Measurements from ENCODE around the gene LBHD1.
"Not testable (repeated sequence)": the region's sequence is repeated elsewhere in the genome, so short reads cannot be mapped to it uniquely, and the experiment has no call there.

The LBHD1 gene

DNA sequence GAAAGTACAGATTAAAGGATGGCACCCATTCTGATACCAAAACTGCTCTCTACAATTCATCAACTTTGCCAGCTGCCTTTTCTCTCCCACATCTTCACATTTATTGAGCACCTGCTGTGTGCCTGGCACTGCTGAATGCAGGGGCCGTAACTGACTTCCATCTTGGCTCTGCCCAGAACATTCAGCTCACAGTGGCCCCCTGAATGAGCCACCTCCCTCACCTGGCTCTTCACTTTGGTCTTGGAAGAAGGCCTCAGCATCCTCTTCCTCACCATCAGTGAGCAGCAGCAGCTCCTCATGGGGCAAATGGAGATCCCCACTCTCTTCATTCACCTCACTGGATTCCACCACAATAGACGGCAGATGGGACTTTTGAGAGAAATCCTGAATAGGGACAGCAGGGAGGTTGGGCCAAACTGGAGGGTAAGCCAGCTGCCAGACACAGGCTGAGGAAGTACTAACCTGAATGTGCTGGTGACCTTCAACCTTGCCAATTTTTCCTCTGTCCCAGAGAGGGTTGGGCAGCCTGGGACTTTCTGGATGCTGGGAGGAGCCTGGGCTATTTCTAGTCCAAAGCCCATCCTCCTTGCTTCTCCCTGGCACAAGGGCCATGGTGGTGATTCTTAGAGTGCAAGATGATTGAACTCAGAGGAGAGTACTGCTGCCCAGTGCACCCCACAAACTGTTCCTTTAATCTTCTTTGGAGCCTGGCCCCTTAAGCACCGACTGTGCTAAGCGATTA is 2.5 kb downstream of the LBHD1 start:
- in situ Hi-C loops (cut with HindIII; ENCODE audit: low pct_ligation_motif_present, low pct_unique_long_range_greater_than_20kb, low sequenced_read_pairs), result loop anchor here (5.0 kb wide), 1 partner anchor 43 kb away; no protein-coding TSS in a partner anchor

DNA sequence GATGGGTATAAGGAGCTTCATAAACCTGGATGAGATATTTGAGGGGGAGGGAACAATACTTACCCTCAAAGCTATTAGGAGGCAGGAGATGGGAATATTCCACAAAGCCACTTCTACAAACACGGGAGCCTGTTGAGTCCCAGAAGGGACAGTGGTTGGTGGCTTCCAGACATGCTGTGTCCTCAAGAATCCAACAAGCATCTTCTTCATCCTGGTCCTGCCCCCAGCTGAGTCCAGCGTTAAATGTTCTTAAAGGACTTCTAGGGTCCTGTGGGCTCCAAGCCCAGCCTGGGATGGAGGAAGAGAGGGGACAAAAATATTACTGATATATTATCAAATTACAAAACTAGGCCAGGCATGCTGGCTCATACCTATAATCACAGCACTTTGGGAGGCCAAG is 4.6 kb downstream of the LBHD1 start:
- in situ Hi-C loops (cut with HindIII; ENCODE audit: low pct_ligation_motif_present, low pct_unique_long_range_greater_than_20kb, low sequenced_read_pairs), result no loop called here
- no peak for DNase-seq

More for the DNA sequence above, 2.5 kb downstream of the LBHD1 start:
- no peak for DNase-seq

DNA sequence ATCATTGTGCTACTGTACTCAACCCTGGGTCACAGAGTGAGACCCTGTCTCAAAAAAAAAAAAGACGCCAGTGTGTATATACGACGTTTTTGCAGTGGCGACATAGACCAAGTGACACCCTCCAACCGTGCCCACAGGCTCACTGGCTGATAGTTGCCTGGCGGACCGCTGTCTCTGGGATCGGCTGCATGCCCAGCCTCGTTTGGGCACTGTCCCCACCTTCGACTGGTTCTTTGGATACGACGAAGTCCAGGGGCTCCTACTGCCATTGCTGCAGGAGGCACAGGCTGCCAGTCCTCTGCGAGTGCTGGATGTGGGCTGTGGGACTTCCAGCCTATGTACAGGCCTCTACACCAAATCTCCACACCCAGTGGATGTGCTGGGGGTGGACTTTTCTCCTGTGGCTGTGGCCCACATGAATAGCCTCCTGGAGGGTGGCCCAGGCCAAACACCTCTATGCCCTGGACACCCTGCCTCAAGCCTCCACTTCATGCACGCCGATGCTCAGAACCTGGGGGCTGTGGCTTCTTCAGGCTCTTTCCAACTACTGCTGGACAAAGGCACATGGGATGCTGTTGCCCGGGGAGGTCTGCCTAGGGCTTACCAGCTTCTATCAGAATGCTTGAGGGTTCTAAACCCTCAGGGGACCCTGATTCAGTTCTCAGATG is 5.7 kb downstream of the LBHD1 start:
- in situ Hi-C loops (cut with HindIII; ENCODE audit: low pct_ligation_motif_present, low pct_unique_long_range_greater_than_20kb, low sequenced_read_pairs), result no loop called here
- DNase-seq, result no peak

DNA sequence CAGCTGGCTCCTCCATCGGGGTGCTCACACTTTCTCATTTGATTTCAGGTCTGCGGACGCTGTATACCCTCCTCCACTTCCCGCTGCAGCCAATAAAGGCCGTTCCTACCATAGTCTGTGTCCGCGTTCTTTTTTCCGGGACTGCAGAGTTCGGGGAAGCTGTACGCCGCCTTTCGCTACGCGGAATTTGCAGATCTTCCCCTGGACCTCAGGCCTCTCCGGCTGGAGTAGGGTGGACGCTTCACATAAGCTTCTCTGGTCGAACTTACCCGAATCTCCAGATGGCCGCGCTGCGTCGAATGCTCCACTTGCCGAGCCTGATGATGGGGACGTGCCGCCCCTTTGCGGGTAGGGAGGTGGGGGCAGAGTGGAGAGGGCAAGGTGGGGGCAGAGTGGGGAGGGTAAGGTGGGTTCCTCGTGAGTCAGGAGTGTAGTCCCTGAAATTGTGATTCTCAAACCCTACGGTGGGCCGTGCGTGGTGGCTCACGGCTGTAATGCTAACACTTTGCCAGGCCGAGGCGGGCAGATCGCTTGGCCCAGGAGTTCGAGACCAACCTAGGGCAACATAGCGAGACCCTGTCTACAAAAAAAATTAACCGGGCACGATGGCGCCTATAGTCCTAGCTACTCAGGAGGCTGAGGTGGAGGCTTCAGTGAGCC is 6.3 kb downstream of the LBHD1 start:
- in situ Hi-C loops (cut with HindIII; ENCODE audit: low pct_ligation_motif_present, low pct_unique_long_range_greater_than_20kb, low sequenced_read_pairs), result no loop called here
- peak; percentile 47 for DNase-seq

DNA sequence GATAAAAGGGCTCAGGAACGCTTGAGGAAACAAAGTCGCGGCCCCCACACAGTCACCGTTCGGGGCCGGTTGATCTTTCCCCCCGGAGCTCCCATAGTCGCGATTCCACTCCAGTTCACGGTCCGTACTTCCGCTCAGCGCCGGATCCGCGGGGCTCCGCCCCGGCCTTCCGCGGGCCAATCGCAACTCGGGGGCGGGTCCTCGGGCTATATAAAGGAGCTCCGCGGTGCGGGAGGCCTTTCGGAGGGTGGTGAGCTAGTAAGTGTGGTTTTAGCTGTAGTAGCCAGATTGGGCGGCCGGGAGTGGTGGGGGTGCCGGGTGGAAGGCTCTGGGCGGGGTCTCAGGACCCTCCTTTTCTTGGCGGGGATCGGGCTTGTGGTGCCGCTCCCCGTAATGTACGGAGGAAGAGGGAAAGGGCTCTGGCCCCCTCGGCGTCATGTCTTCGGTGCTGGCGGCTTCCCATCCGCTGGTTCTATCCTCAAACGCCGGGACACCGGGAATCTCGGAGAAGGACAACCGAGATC is 6.9 kb downstream of the LBHD1 start, which contains the start of the genes C11orf98 and CSKMT:
Gene C11orf98, minus strand, starts transcription at position 136 of the 524 bp plus-strand sequence. Its CDS starts 41 bp downstream, at position 95.
Gene CSKMT, plus strand, starts transcription at position 238 of the 524 bp plus-strand sequence. CDS start 568 bp downstream, outside the sequence.
- peak; percentile 89 for DNase-seq
- in situ Hi-C loops (cut with HindIII; ENCODE audit: low pct_ligation_motif_present, low pct_unique_long_range_greater_than_20kb, low sequenced_read_pairs), result no loop called here

DNA sequence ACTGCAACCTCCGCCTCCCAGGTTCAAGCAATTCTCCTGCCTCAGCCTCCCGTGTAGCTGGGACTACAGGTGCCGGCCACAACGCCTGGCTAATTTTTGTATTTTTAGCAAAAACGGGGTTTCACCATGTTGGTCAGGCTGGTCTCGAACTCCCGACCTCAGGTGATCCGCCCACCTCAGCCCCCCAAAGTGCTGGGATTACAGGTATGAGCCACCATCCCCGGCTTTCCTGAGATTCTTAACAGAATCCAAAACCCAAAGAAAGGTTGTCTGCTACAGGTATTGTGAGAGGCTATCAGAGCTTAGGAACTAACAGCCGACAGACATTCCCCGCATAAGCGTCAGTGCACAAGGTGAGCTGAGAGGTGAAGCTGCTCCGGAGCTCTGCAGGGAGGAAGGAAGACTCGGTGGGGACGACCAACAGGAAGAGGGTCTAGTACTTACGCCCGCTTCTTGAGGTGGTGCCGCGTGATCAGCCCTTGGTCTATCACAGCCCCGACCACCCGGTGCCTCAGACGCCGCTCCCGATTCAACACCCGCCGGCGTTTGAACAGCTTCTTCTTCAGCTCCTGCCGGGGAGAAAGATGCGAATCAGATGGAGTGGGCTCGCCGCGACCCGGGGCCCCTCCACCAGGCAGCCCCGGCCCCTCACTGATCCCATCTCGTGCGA is 7.5 kb downstream of the LBHD1 start:
- peak; percentile 49 for DNase-seq
- in situ Hi-C loops (cut with HindIII; ENCODE audit: low pct_ligation_motif_present, low pct_unique_long_range_greater_than_20kb, low sequenced_read_pairs), result no loop called here

DNA sequence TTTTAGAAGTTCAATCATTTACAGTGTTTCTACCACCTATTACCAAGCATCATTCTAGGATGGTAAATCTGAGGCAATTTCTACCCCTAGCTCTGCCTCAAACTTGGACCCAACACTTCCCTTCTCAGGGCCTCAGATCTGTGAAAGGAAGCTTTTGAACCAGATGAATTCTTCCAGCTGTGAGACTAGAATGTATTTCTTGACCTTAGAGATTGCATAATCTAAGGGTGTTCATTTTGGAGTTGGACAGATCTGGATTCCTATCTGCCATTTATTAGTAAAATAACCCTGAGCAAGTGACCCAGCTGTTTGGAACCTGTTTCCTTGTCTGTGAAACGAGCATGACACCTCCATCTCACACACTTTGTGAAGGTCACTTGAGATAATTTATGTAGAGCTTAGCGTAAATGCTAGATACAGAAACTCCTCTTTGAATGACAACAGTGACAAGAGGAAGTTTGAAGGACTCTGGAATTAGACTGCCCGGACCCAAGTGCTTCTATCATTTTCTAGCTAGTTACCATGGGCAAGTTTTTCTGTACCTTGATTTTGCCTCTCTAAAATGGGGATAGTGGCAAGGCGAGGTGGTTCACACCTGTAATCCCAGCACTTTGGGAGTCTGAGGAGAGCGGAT is 15.2 kb downstream of the LBHD1 start:
- no peak for DNase-seq
- in situ Hi-C loops (cut with HindIII; ENCODE audit: low pct_ligation_motif_present, low pct_unique_long_range_greater_than_20kb, low sequenced_read_pairs), result no loop called here

DNA sequence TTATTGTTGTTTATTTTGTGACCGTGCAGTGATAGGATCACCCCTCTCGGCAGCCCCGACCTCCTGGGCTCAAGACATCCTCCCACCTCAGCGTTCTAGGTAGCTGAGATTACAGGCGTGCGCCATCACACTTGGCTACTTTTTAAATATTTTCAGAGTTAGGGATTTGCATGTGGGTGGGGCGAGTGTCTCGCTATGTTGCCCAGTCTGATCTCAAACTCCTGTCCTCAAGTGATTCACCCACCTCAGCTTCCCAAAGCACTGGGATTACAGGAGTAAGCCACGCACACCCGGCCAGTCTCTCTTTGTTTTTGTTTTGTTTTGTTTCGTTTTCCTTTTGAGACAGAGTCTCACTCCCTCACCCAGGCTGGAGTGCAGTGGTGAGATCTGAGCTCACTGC is 17.8 kb downstream of the LBHD1 start:
- in situ Hi-C loops (cut with HindIII; ENCODE audit: low pct_ligation_motif_present, low pct_unique_long_range_greater_than_20kb, low sequenced_read_pairs), result no loop called here
- no peak for DNase-seq

DNA sequence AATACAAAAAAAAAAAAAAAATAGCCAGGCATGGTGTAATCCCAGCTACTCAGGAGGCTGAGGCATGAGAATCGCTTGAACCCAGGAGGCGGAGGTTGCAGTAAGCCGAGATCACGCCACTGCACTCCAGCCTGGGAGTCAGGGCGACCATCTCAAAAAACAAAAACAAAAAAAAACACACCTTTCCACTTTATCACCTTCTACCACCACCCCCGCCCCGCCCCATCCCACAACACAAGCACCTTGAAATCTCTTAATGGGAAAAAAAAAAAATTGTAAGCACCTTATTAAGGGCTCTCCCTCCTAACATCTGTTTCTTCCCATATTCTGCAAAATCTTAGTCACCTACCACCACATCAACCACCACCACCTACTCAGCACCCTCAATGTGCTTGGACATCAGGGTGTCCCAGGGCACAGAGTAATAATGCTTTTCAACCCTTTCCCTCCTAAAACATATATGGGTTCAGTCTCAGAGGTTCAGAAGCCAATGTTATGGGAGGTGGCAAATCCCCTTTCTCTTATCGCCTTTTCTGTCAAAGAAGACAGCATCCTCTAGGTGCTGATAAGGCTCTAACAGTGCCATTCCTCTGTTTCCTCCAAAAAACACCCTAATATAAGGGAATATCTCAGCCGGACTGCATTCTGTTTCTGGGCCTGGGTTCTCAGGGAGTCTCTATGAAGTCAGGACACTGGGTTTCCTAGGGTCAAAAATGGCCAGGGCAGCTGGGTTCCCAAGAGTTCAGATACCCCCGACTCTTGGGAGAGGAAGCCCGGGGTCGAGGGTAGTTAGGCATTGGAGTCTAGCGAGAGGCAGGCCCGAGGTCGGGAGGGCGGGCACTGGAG is 19.7 kb downstream of the LBHD1 start:
- in situ Hi-C loops (cut with HindIII; ENCODE audit: low pct_ligation_motif_present, low pct_unique_long_range_greater_than_20kb, low sequenced_read_pairs), result no loop called here
- no peak for DNase-seq

DNA sequence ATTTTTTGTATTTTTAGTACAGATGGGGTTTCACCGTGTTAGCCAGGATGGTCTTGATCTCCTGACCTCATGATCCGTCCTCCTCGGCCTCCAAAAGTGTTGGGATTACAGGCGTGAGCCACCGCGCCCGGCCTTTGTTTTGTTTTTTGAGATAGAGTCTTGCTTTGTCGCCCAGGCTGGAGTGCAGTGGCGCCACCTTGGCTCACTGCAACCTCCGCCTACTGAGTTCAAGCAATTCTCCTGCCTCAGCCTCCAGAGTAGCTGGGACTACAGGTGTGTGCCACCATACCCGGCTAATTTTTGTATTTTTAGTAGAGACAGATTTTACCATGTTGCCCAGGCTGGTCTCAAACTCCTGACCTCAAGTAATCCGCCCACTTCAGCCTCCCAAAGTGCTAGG is 21.8 kb downstream of the LBHD1 start:
- in situ Hi-C loops (cut with HindIII; ENCODE audit: low pct_ligation_motif_present, low pct_unique_long_range_greater_than_20kb, low sequenced_read_pairs); DNase-seq: not testable (repeated sequence)

DNA sequence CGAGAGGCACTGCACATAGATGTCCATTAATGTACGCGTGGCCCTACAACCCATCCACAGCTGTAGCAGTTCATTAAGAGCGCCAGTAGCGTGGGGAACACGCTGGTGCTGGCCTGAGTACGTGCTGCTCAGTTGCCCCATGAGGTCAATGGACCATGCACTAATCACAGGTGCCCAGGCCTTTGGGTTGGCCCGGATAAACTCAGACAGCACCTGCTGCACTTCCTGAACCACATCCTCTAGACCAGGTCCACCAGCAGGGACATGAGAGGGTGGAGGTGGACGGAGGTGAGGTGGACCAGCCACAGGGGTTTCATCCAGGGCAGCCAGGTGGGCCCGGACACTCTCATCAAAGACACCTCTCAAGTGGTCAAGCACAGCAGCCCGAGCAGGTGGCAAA is 22.6 kb downstream of the LBHD1 start:
- in situ Hi-C loops (cut with HindIII; ENCODE audit: low pct_ligation_motif_present, low pct_unique_long_range_greater_than_20kb, low sequenced_read_pairs), result no loop called here
- no peak for DNase-seq

DNA sequence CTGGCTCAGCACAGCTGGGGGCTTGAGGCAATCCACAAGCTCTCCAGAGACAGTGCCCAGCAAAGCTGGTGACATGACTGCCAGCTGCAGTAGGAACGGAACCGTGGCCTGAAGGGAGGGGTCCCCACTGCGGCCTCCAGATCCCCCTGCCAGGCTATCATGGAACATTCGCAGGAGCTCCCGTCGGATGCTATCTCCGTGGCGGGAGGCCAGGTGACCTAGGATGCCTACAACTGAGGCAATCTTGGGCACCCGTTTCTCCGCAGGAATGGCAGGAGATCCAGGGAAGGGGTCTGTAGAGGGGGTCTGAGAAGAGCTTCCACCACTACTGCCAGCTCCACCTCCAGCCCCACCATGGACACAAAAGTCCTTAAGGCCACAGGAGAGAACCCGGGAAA is 23.1 kb downstream of the LBHD1 start:
- DNase-seq, result no peak
- in situ Hi-C loops (cut with HindIII; ENCODE audit: low pct_ligation_motif_present, low pct_unique_long_range_greater_than_20kb, low sequenced_read_pairs), result no loop called here

DNA sequence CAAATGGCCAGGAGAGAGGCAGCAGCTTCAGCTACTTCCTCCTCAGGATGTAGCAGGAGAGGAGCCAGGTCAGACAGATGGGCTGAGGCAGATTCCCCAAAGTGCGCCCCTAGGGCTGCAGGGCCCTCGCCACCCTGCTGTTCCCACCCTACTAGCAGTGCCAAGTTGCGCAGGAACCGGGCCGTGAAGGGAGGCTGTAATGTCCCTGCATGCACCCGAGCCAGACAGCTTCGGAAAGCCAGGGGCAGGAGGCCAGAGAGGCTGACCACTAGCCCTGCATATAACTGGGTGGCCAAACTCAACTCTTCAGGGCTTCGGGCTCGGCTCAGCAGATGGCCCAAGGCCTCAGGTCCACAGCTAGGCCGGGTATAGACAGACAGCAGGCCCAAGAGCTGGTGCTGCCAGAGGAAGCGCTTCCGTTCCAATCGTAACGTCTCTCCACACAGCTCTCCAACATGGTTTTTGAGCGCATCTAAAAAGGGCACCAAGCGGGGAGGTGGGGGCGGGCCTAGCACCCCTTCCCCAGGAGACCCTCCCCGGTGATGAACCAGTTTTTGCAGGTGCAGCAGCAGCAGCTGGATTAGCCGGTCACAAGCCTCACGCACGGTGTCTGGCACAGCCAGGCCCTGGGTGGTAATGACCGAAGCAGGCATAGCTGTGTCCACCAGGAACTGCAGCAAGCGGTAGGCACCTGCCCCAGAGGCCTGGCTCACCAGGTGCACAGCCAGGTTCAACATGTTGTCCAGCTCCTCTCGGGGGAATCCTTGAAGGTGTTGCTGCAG is 23.7 kb downstream of the LBHD1 start:
- in situ Hi-C loops (cut with HindIII; ENCODE audit: low pct_ligation_motif_present, low pct_unique_long_range_greater_than_20kb, low sequenced_read_pairs), result no loop called here
- DNase-seq, result no peak

DNA sequence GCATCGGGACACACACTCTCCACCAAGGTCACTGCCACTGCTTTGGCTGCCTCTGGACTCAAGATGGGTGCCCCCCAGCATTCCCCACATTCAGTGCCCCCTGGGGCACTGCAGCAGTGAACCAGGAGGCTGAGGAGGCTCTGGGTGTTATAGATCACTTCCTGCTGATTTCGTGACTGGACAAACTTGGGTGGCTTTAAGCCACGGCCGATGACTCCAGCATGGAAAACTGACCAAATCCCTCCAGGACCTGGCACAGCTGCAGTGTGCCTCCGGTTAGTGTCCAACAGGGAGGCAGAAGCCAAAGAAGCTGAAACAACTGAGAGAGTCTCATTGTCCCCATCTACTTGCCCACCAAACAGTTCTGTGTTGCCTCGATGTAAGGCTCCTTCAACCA is 24.5 kb downstream of the LBHD1 start:
- no peak for DNase-seq
- in situ Hi-C loops (cut with HindIII; ENCODE audit: low pct_ligation_motif_present, low pct_unique_long_range_greater_than_20kb, low sequenced_read_pairs), result no loop called here

DNA sequence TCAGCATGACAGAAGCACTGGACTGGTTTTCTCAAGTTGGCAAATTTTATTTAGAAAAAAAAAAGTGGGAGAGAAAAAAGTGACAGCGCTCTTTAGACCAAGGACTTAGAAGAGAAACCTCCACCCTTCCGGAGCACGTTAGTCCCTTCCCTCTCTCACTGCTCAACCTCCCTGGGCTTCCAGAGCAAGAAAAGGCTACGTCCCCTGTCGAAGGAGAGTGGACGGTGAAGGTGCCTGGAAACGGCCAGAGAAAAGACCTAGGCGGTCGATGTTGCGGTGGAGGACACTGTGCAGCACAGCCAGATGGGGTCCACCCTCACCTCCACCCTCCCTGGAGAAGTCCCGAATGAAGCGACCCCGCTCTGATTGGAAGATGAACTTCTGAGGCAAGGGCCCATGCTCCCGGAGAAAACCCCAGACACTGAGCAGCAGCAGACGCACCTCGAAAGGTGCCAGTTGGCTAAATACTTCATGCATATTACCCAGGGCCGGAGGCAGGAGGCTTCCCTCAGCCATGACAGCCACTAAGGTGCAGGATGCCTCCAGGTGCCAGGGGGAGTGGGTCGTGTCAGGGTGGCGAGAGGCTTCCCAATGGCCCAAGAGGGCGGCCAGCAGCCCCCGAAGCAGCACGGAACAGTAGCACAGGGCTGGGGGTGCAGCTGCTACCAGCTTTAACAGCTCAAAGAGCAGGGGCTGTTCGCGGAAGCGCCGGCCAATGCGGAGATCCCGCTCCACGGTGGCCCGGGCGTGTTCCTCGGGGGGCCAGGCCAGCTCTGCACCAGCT is 25.1 kb downstream of the LBHD1 start:
- in situ Hi-C loops (cut with HindIII; ENCODE audit: low pct_ligation_motif_present, low pct_unique_long_range_greater_than_20kb, low sequenced_read_pairs), result no loop called here
- DNase-seq, result no peak

Data from ACHN (cell line).